ENCODE results near the gene PRKAG2.
A peak's percentile ranks its signal among the peaks of the same experiment; 100 is the strongest.
"Not testable (repeated sequence)": the region's sequence is repeated elsewhere in the genome, so short reads cannot be mapped to it uniquely, and the experiment has no call there.

PRKAG2 gene

GRCh38 chr7:151524845-151525244 lies 352.1 kb downstream of the PRKAG2 start:
- no peak for DNase-seq

- DNase-seq: no peak
Observed at GRCh38 chr7:151524331-151524730, 352.6 kb downstream of the PRKAG2 start.

- no peak for DNase-seq
Observed at GRCh38 chr7:151520419-151521261, 356.3 kb downstream of the PRKAG2 start.

- peak; percentile 95 for DNase-seq
Observed at GRCh38 chr7:151519765-151520418, 357.0 kb downstream of the PRKAG2 start, which contains the start of gene RHEB. Gene RHEB, minus strand, starts transcription at chr7:151519895. Its CDS starts 384 bp downstream, at chr7:151519511.

GRCh38 chr7:151518947-151519764 lies 357.8 kb downstream of the PRKAG2 start:
- DNase-seq: not testable (repeated sequence)

- DNase-seq: no peak
Observed at GRCh38 chr7:151518105-151518946, 358.6 kb downstream of the PRKAG2 start.

GRCh38 chr7:151517601-151518104 lies 359.3 kb downstream of the PRKAG2 start:
- DNase-seq: no peak

- DNase-seq: no peak
Observed at GRCh38 chr7:151515276-151515565, 361.7 kb downstream of the PRKAG2 start.

- DNase-seq: no peak
Observed at GRCh38 chr7:151514461-151515275, 362.2 kb downstream of the PRKAG2 start.

- DNase-seq: no peak
Observed at GRCh38 chr7:151513133-151513532, 363.8 kb downstream of the PRKAG2 start.

GRCh38 chr7:151512353-151512752 lies 364.6 kb downstream of the PRKAG2 start:
- DNase-seq: no peak

- no peak for DNase-seq
Observed at GRCh38 chr7:151511946-151512345, 365.0 kb downstream of the PRKAG2 start.

- no peak for DNase-seq
Observed at GRCh38 chr7:151511270-151511669, 365.6 kb downstream of the PRKAG2 start.

GRCh38 chr7:151509670-151510333 lies 367.1 kb downstream of the PRKAG2 start:
- DNase-seq: no peak

- DNase-seq: no peak
Observed at GRCh38 chr7:151508991-151509390, 367.9 kb downstream of the PRKAG2 start.

- no peak for DNase-seq
Observed at GRCh38 chr7:151507806-151508205, 369.1 kb downstream of the PRKAG2 start.

- no peak for DNase-seq
Observed at GRCh38 chr7:151506901-151507382, 370.0 kb downstream of the PRKAG2 start.

All from NCI-H1436 (cell line).